Measurements from ENCODE around the gene OSBPL5.

DNA sequence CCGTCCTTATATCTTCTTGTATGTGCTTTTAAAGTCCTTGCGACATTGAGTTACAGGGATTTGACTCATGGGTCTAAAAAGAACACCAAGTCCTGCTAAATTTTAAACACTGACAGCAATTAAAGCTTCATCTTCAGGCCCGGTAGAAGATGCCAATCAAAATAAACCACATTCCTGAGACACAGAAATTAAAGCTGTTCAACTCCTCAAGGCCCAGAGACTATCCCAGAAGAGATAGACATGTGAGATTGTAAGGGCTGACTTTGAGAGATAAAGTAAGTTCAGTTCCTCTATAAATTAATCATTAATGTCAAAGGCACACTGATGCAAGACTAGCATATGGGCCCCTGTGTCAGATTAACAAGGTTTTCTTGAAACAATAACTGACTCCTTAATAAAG lies 49.8 kb downstream of the OSBPL5 start:
- TF ChIP-seq POLR2A (IDR thresholded peaks at IDR 0.05) (no peak), POLR2AphosphoS5 (IDR thresholded peaks at IDR 0.05; ENCODE audit: insufficient read depth in 1 of 2, low read depth in 1 of 2) (peak in 1 of 2 donors; percentile 19)
- TF ChIP-seq, protein P1, sequence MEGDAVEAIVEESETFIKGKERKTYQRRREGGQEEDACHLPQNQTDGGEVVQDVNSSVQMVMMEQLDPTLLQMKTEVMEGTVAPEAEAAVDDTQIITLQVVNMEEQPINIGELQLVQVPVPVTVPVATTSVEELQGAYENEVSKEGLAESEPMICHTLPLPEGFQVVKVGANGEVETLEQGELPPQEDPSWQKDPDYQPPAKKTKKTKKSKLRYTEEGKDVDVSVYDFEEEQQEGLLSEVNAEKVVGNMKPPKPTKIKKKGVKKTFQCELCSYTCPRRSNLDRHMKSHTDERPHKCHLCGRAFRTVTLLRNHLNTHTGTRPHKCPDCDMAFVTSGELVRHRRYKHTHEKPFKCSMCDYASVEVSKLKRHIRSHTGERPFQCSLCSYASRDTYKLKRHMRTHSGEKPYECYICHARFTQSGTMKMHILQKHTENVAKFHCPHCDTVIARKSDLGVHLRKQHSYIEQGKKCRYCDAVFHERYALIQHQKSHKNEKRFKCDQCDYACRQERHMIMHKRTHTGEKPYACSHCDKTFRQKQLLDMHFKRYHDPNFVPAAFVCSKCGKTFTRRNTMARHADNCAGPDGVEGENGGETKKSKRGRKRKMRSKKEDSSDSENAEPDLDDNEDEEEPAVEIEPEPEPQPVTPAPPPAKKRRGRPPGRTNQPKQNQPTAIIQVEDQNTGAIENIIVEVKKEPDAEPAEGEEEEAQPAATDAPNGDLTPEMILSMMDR (IDR thresholded peaks at IDR 0.05): no peak
